ENCODE data around the gene C16orf74.

Gene C16orf74

GRCh38 chr16:85675251-85675874 is 75.5 kb downstream of the C16orf74 start:
- peak in 1 of 51 donors; percentile 15 for DNase-seq

- DNase-seq: no peak
Measured at GRCh38 chr16:85674828-85675227, 76.1 kb downstream of the C16orf74 start.

- no peak for DNase-seq
Measured at GRCh38 chr16:85674418-85674755, 76.5 kb downstream of the C16orf74 start.

GRCh38 chr16:85673529-85674417 is 77.1 kb downstream of the C16orf74 start:
- DNase-seq: peak in 1 of 51 donors; percentile 27

GRCh38 chr16:85670840-85671239 is 80.1 kb downstream of the C16orf74 start:
- no peak for DNase-seq

GRCh38 chr16:85668676-85669424 is 82.0 kb downstream of the C16orf74 start:
- DNase-seq: no peak

GRCh38 chr16:85667841-85668413 is 83.0 kb downstream of the C16orf74 start:
- DNase-seq: no peak

- DNase-seq: no peak
Measured at GRCh38 chr16:85667261-85667660, 83.6 kb downstream of the C16orf74 start.

- peak in 1 of 51 donors; percentile 31 for DNase-seq
Measured at GRCh38 chr16:85665929-85666328, 85.0 kb downstream of the C16orf74 start.

GRCh38 chr16:85665373-85665740 is 85.5 kb downstream of the C16orf74 start:
- no peak for DNase-seq

- peak in 1 of 51 donors; percentile 24 for DNase-seq
Measured at GRCh38 chr16:85664580-85665372, 86.1 kb downstream of the C16orf74 start.

GRCh38 chr16:85663891-85664321 is 87.0 kb downstream of the C16orf74 start:
- DNase-seq: peak in 2 of 51 donors; percentile 7 to 29

GRCh38 chr16:85662976-85663830 is 87.7 kb downstream of the C16orf74 start:
- no peak for DNase-seq

- no peak for DNase-seq
Measured at GRCh38 chr16:85662482-85662812, 88.4 kb downstream of the C16orf74 start.

GRCh38 chr16:85661740-85662481 is 89.0 kb downstream of the C16orf74 start:
- DNase-seq: no peak

- no peak for DNase-seq
Measured at GRCh38 chr16:85660843-85661739, 89.8 kb downstream of the C16orf74 start.

- peak in 36 of 51 donors; percentile 12 to 82 (median 52) for DNase-seq
Measured at GRCh38 chr16:85659805-85660511, 90.9 kb downstream of the C16orf74 start.

- DNase-seq: no peak
Measured at GRCh38 chr16:85659336-85659735, 91.6 kb downstream of the C16orf74 start.
